HepG2 (cell line): ENCODE data around the gene L3MBTL4. TPM values are rescaled to one million over a fixed set of nuclear protein-coding genes. Genes with fewer than 3 reads are reported as not detected.
A peak's percentile ranks its signal among the peaks of the same experiment; 100 is the strongest.

Source experiments
- DNMT3B ChIP-seq: conservative IDR thresholded peaks from 2 replicates; pipeline ENCODE4 v1.6.1; 2016; ENCODE audit warnings: missing biosample characterization, control low read depth
- FOXJ3 ChIP-seq: sonication (generic); formaldehyde crosslinking; IDR thresholded peaks from 2 replicates; pipeline ENCODE4 v1.4.0; 2020; ENCODE audit warnings: missing genetic modification reagents, mild to moderate bottlenecking, borderline replicate concordance
- GABPA ChIP-seq, 2 experiments: IDR thresholded peaks; 2 replicates each; pipeline ENCODE4 v1.6.1; 2011 to 2016; ENCODE audit warnings: low read depth in 2 of 2, low read length in 1 of 2, missing biosample characterization in 1 of 2, missing genetic modification characterization in 1 of 2
- HMG20A ChIP-seq: IDR thresholded peaks from 2 replicates; pipeline ENCODE4 v1.6.1; 2016; ENCODE audit warnings: borderline replicate concordance
- HNF4G ChIP-seq, 2 experiments: sonication (generic) in 1 of 2; formaldehyde crosslinking in 1 of 2; IDR thresholded peaks; 2 replicates each; pipeline versions ENCODE4 v1.4.0 to v1.6.1; 2011 to 2020; ENCODE audit warnings: borderline replicate concordance in 2 of 2, low read depth in 2 of 2, mild to moderate bottlenecking in 2 of 2, low read length in 1 of 2, missing genetic modification reagents in 1 of 2, moderate library complexity in 1 of 2
- KDM4B ChIP-seq: sonication (generic); formaldehyde crosslinking; IDR thresholded peaks from 2 replicates; pipeline ENCODE4 v1.4.0; 2020; ENCODE audit warnings: missing genetic modification reagents
- MED1 ChIP-seq: sonication (generic); formaldehyde crosslinking; IDR thresholded peaks from 2 replicates; pipeline ENCODE4 v1.4.0; 2020; ENCODE audit warnings: missing genetic modification reagents
- PAF1 ChIP-seq: IDR thresholded peaks from 2 replicates; pipeline ENCODE4 v1.6.1; 2016; ENCODE audit warnings: missing genetic modification reagents, missing compliant biosample characterization
- PATZ1 ChIP-seq: sonication (generic); formaldehyde crosslinking; IDR thresholded peaks from 2 replicates; pipeline ENCODE4 v1.4.0; 2020; ENCODE audit warnings: missing genetic modification reagents
- TEAD3 ChIP-seq: optimal IDR thresholded peaks from 2 replicates; pipeline ENCODE3; 2016; ENCODE audit warnings: borderline replicate concordance
- USF2 ChIP-seq, 2 experiments: sonication (generic) in 1 of 2; formaldehyde crosslinking in 1 of 2; IDR thresholded peaks; 2 replicates each; pipeline versions ENCODE4 v1.5.1 to v1.6.1; 2011 to 2020; ENCODE audit warnings: borderline replicate concordance in 1 of 2, low read depth in 1 of 2, low read length in 1 of 2, mild to moderate bottlenecking in 1 of 2, missing genetic modification reagents in 1 of 2, moderate library complexity in 1 of 2
- ZBTB39 ChIP-seq: sonication (generic); formaldehyde crosslinking; IDR thresholded peaks from 2 replicates; pipeline ENCODE4 v1.5.0; 2020; ENCODE audit warnings: missing genetic modification reagents
- ZEB1 ChIP-seq: IDR thresholded peaks from 2 replicates; pipeline ENCODE4 v1.6.1; 2012; ENCODE audit warnings: mild to moderate bottlenecking, low read depth, inconsistent platforms; ENCODE audit not compliant: insufficient replicate concordance
- ZFP91 ChIP-seq: sonication (generic); formaldehyde crosslinking; IDR thresholded peaks from 2 replicates; pipeline ENCODE4 v1.9.0; 2022; ENCODE audit warnings: missing genetic modification reagents, mild to moderate bottlenecking, borderline replicate concordance
- ZNF282 ChIP-seq: fragments of 450-650 bp; IDR thresholded peaks from 2 replicates; pipeline ENCODE4 v1.6.1; 2018; ENCODE audit not compliant: partially characterized antibody
- ZNF557 ChIP-seq: sonication (generic); formaldehyde crosslinking; IDR thresholded peaks from 2 replicates; pipeline ENCODE4 v1.4.0; 2020; ENCODE audit warnings: missing genetic modification reagents
- ZNF691 ChIP-seq: sonication (generic); formaldehyde crosslinking; IDR thresholded peaks from 2 replicates; pipeline ENCODE4 v1.4.0; 2020; ENCODE audit warnings: missing genetic modification reagents, low read depth, mild to moderate bottlenecking, borderline replicate concordance
- ZNF772 ChIP-seq: sonication (generic); formaldehyde crosslinking; IDR thresholded peaks from 2 replicates; pipeline ENCODE4 v1.5.0; 2020; ENCODE audit warnings: mild to moderate bottlenecking, missing genetic modification reagents
- polyA plus RNA-seq, 8 experiments: library from polyadenylated mRNA; depleted of rRNA in 3 of 8; stranded (reverse) in 7 of 8; unstranded in 1 of 8; fragments of >200 nt; fragmentation: Illumina TruSeq in 4 of 8; extraction: Trizol in 4 of 8; gene quantifications; 2 replicates each; pipeline versions ENCODE4 v1.2.1 to v1.2.3, GENCODE V29; 2011 to 2016; ENCODE audit warnings: low read depth in 4 of 8, missing spikeins in 1 of 8, mixed read lengths in 1 of 8; ENCODE audit not compliant: insufficient read depth in 1 of 8
- total RNA-seq, 5 experiments: library from RNA; depleted of rRNA; stranded (reverse); fragments of >200 nt; fragmentation: Illumina TruSeq; extraction: Trizol; gene quantifications; 2 replicates each; pipeline ENCODE4 v1.2.3, GENCODE V29; 2016; ENCODE audit warnings: low read depth in 1 of 5

L3MBTL4 gene
- total and polyA plus RNA-seq, 2 of the 13 experiments (the other 11 are each of a cell fraction or from before 2014, with no cell fraction given) = 10.8 to 13.3 TPM

GRCh38 chr18:6376433-6377229, 38.1 kb downstream of the L3MBTL4 start (continued):
- TF ChIP-seq ZBTB39 (CRISPR knock-in tag) = no peak
- peak; percentile 28; the same call in 1 of the 2 replicates for TF ChIP-seq PATZ1
- no peak for TF ChIP-seq ZNF282
- TF ChIP-seq ZNF557 (CRISPR knock-in tag) = 0 out of 2 replicates have a peak, but pooled peaks have one; percentile 42
- TF ChIP-seq FOXJ3 (CRISPR knock-in tag) = peak; percentile 37; the same call in 1 of the 2 replicates
- TF ChIP-seq USF2 (IDR thresholded peaks at IDR 0.05; ENCODE audit: low read depth, low read length) = no peak
- TF ChIP-seq USF2 (CRISPR knock-in tag; IDR thresholded peaks at IDR 0.05; ENCODE audit: borderline replicate concordance) = no peak
- no peak for TF ChIP-seq PAF1 (CRISPR knock-in tag)
- TF ChIP-seq MED1 (CRISPR knock-in tag) = peak; percentile 97
- peak; percentile 31; the same call in 1 of the 2 replicates for TF ChIP-seq HNF4G (IDR thresholded peaks at IDR 0.05; ENCODE audit: borderline replicate concordance, low read depth, low read length)
- TF ChIP-seq HNF4G (CRISPR knock-in tag; IDR thresholded peaks at IDR 0.05; ENCODE audit: borderline replicate concordance, low read depth) = peak; percentile 58; the same call in 1 of the 2 replicates
- TF ChIP-seq ZNF691 = 0 out of 2 replicates have a peak, but pooled peaks have one; percentile 47
- TF ChIP-seq GABPA (IDR thresholded peaks at IDR 0.05; ENCODE audit: low read depth, low read length) = no peak
- peak; percentile 72 for TF ChIP-seq GABPA (CRISPR knock-in tag; IDR thresholded peaks at IDR 0.05; ENCODE audit: low read depth)
- TF ChIP-seq KDM4B = no peak
- TF ChIP-seq DNMT3B (CRISPR knock-in tag) = no peak
- TF ChIP-seq HMG20A = peak; percentile 91
- TF ChIP-seq TEAD3 = peak; percentile 89
- TF ChIP-seq ZEB1 = peak; percentile 82
- no peak for TF ChIP-seq ZFP91 (CRISPR knock-in tag)
- TF ChIP-seq ZNF772 (CRISPR knock-in tag) = no peak
